Measurements from ENCODE around the gene PRKCE. TPM values are rescaled to one million over a fixed set of nuclear protein-coding genes. Genes with fewer than 3 reads are reported as not detected.

PRKCE gene
- polyA plus RNA-seq, 3 donors = 1.3 to 7.7 (median 2.3) TPM

DNA sequence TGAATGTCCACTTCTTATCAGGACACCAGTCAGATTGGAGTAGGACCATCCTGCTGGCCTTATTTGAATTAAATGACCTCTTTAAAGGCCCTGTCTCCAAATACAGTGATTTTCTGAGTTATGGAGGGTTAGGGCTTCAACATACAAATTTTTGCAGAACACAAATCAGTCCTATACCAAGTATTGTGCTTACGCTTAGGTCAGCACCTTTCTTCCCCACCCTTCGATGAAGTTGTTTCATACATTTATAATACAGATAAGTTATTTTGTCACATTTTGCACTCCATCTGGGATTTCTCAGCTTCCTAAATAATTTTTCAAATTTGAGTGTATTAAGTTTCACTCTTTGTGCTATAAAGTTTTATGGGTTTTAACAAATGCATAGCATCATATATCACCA lies 455.2 kb downstream of the PRKCE start:
- peaks cover 6 to 18% (median 12%) of the 10 kb centered on the region in 7 donors for H3K9me3 Mint-ChIP-seq
- H3K4me1 Mint-ChIP-seq = no peaks in the 10 kb centered on the region
- H3K36me3 Mint-ChIP-seq = peaks cover 23 to 27% of the 10 kb centered on the region in 2 donors
- H3K27ac Mint-ChIP-seq = no peak overlapping the region
- H3K27ac ChIP-seq (ENCODE audit: low read depth in 1 of 2, low read length in 2 of 2) = no peak overlapping the region
- no peaks in the 10 kb centered on the region for H4K20me1 ChIP-seq (ENCODE audit: insufficient read depth, low read length)
- H3K9ac ChIP-seq (ENCODE audit: insufficient read depth, low read length, poor library complexity, severe bottlenecking) = no peak overlapping the region
- no peak for DNase-seq
- H3K4me3 ChIP-seq (replicated peaks in 1 of 3; ENCODE audit: low read depth in 2 of 3, low read length in 3 of 3) = no peak overlapping the region
- H3K79me2 ChIP-seq (ENCODE audit: insufficient read depth, low read length) = no peaks in the 10 kb centered on the region
- H3K27me3 Mint-ChIP-seq (ENCODE audit: low read depth in 3 of 3) = no peaks in the 10 kb centered on the region
- no peaks in the 10 kb centered on the region for H3K27me3 ChIP-seq (ENCODE audit: control insufficient read depth in 2 of 2, insufficient read depth in 2 of 2, low read length in 2 of 2)
- TF ChIP-seq, protein P1, sequence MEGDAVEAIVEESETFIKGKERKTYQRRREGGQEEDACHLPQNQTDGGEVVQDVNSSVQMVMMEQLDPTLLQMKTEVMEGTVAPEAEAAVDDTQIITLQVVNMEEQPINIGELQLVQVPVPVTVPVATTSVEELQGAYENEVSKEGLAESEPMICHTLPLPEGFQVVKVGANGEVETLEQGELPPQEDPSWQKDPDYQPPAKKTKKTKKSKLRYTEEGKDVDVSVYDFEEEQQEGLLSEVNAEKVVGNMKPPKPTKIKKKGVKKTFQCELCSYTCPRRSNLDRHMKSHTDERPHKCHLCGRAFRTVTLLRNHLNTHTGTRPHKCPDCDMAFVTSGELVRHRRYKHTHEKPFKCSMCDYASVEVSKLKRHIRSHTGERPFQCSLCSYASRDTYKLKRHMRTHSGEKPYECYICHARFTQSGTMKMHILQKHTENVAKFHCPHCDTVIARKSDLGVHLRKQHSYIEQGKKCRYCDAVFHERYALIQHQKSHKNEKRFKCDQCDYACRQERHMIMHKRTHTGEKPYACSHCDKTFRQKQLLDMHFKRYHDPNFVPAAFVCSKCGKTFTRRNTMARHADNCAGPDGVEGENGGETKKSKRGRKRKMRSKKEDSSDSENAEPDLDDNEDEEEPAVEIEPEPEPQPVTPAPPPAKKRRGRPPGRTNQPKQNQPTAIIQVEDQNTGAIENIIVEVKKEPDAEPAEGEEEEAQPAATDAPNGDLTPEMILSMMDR (IDR thresholded peaks at IDR 0.05) = no peak
- no CpG with 5 or more reads among the region's 2 CpGs for WGBS (ENCODE audit: insufficient coverage)
- no peaks in the 10 kb centered on the region for H3K4me1 ChIP-seq (ENCODE audit: control insufficient read depth in 1 of 2, insufficient read depth in 2 of 2, low read length in 2 of 2)
- intact Hi-C loops (cut with micrococcal nuclease) = no loop called here
- H3K4me2 ChIP-seq (replicated peaks; ENCODE audit: extremely low read depth, low read length, poor library complexity, severe bottlenecking) = no peak overlapping the region
- no peak overlapping the region for H2AFZ ChIP-seq (ENCODE audit: insufficient read depth, low read depth, low read length, poor library complexity, severe bottlenecking)
- H3K9me3 ChIP-seq (replicated peaks in 1 of 2; ENCODE audit: control insufficient read depth in 1 of 2, insufficient read depth in 1 of 2, low read length in 2 of 2) = peaks cover 0 to 7% of the 10 kb centered on the region in 2 donors
- no peak overlapping the region for H3K4me3 Mint-ChIP-seq
- H3K36me3 ChIP-seq (replicated peaks in 1 of 2; ENCODE audit: control insufficient read depth in 1 of 2, insufficient read depth in 2 of 2, low read length in 2 of 2) = no peaks in the 10 kb centered on the region

DNA sequence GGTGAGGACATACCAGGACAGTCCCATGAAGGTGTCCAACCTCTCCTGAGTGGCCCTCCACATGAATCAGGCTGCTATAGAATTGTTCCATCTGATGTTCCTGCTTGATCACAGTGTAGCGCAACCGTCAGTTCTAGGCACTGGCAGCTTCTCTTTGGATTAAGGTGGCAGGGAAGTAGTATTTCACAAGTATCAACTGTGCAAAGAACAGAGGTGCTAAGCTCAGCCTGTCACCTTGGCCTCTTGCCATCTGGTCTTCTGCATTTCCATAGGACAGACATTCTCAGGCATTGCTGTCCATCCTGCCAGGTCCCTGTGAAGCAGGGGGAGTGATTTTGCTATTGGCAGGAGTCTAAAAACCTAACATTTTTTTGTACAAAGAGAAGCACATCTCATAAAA lies 463.5 kb downstream of the PRKCE start:
- no peak for DNase-seq
- TF ChIP-seq, protein P1 (IDR thresholded peaks at IDR 0.05) = no peak
- Histone ChIP-seq H3K79me2 (ENCODE audit: insufficient read depth, low read length) (no peaks in the 10 kb centered on the region), H3K36me3 (replicated peaks in 1 of 2; ENCODE audit: control insufficient read depth in 1 of 2, insufficient read depth in 2 of 2, low read length in 2 of 2) (no peaks in the 10 kb centered on the region), H3K4me3 (replicated peaks in 1 of 3; ENCODE audit: low read depth in 2 of 3, low read length in 3 of 3) (no peak overlapping the region), H4K20me1 (ENCODE audit: insufficient read depth, low read length) (no peaks in the 10 kb centered on the region), H3K9ac (ENCODE audit: insufficient read depth, low read length, poor library complexity, severe bottlenecking) (no peak overlapping the region), H2AFZ (ENCODE audit: insufficient read depth, low read depth, low read length, poor library complexity, severe bottlenecking) (no peak overlapping the region), H3K4me1 (ENCODE audit: control insufficient read depth in 1 of 2, insufficient read depth in 2 of 2, low read length in 2 of 2) (peaks cover 3 to 14% of the 10 kb centered on the region in 2 donors), H3K4me2 (replicated peaks; ENCODE audit: extremely low read depth, low read length, poor library complexity, severe bottlenecking) (no peak overlapping the region), H3K27ac (ENCODE audit: low read depth in 1 of 2, low read length in 2 of 2) (no peak overlapping the region), H3K9me3 (replicated peaks in 1 of 2; ENCODE audit: control insufficient read depth in 1 of 2, insufficient read depth in 1 of 2, low read length in 2 of 2) (no peaks in the 10 kb centered on the region), H3K27me3 (ENCODE audit: control insufficient read depth in 2 of 2, insufficient read depth in 2 of 2, low read length in 2 of 2) (no peaks in the 10 kb centered on the region)
- Mint-ChIP-seq H3K36me3 (peaks cover 2 to 5% of the 10 kb centered on the region in 2 donors), H3K4me1 (peaks cover 15% of the 10 kb centered on the region), H3K27ac (no peak overlapping the region), H3K27me3 (ENCODE audit: low read depth in 3 of 3) (peaks cover 0 to 3% (median 2%) of the 10 kb centered on the region in 3 donors), H3K4me3 (no peak overlapping the region), H3K9me3 (peaks cover 0 to 7% (median 4%) of the 10 kb centered on the region in 7 donors)
- no CpG with 5 or more reads among the region's 2 CpGs for WGBS (ENCODE audit: insufficient coverage)
- intact Hi-C loops (cut with micrococcal nuclease) = no loop called here
